GM23338 (cell line): ENCODE measurements around the gene PSKH1. TPM values are rescaled to one million over a fixed set of nuclear protein-coding genes. Genes with fewer than 3 reads are reported as not detected.

Experiments
- ATAC-seq: fragments of 200-7000 bp; cut with Tn5 transposase; 3 replicates; pipeline ENCODE4 v1.9.1; 2020
- DNase-seq: peaks from one replicate; pipeline ENCODE4 v3.0.0-alpha.2; 2015; ENCODE audit warnings: low spot score
- H2AFZ ChIP-seq: fragments of 200-600 bp; sonication (generic); 2 replicates; pipeline ENCODE4 v1.8.0; 2016; ENCODE audit warnings: antibody characterized with exemption, mild to moderate bottlenecking, moderate library complexity
- H3F3A ChIP-seq: fragments of 200-600 bp; sonication (generic); replicated peaks from 2 replicates; pipeline ENCODE4 v1.8.0; 2017; ENCODE audit warnings: antibody characterized with exemption, mixed run types, low read depth
- H3K27ac ChIP-seq: fragments of 200-600 bp; sonication (generic); 2 replicates; pipeline ENCODE4 v1.6.1; 2016; ENCODE audit warnings: low read depth
- H3K27me3 ChIP-seq: fragments of 200-600 bp; sonication (generic); 2 replicates; pipeline ENCODE4 v1.8.0; 2016; ENCODE audit warnings: mild to moderate bottlenecking, mixed run types, moderate library complexity; ENCODE audit not compliant: insufficient read depth
- H3K36me3 ChIP-seq: fragments of 200-600 bp; sonication (generic); 2 replicates; pipeline ENCODE4 v1.8.0; 2016; ENCODE audit warnings: mild to moderate bottlenecking; ENCODE audit not compliant: insufficient read depth
- H3K4me1 ChIP-seq: fragments of 200-600 bp; sonication (generic); 2 replicates; pipeline ENCODE4 v1.8.0; 2016; ENCODE audit warnings: mild to moderate bottlenecking, moderate library complexity; ENCODE audit not compliant: insufficient read depth
- H3K4me2 ChIP-seq: fragments of 200-600 bp; sonication (generic); 2 replicates; pipeline ENCODE4 v1.7.1; 2017; ENCODE audit warnings: mixed run types
- H3K4me3 ChIP-seq: fragments of 200-600 bp; sonication (generic); 2 replicates; pipeline ENCODE4 v1.6.1; 2016; ENCODE audit warnings: mixed run types
- H3K79me2 ChIP-seq: fragments of 200-600 bp; sonication (generic); replicated peaks from 2 replicates; pipeline ENCODE4 v1.8.0; 2017; ENCODE audit warnings: mild to moderate bottlenecking; ENCODE audit not compliant: insufficient read depth
- H3K9me2 ChIP-seq: fragments of 200-600 bp; sonication (generic); 2 replicates; pipeline ENCODE4 v1.8.0; 2017; ENCODE audit not compliant: insufficient read depth
- H4K20me1 ChIP-seq: fragments of 200-600 bp; sonication (generic); replicated peaks from 2 replicates; pipeline ENCODE4 v1.8.0; 2017; ENCODE audit warnings: mild to moderate bottlenecking; ENCODE audit not compliant: insufficient read depth
- H3K27ac Mint-ChIP-seq: 2 replicates; pipeline ENCODE4 v1.8.0; 2020; ENCODE audit warnings: inconsistent platforms, mild to moderate bottlenecking, moderate library complexity, mixed read lengths
- H3K27me3 Mint-ChIP-seq: 3 replicates; pipeline ENCODE4 v1.8.0; 2022; ENCODE audit warnings: low read depth, mild to moderate bottlenecking, moderate library complexity, mixed read lengths, inconsistent platforms; ENCODE audit not compliant: insufficient read depth, poor library complexity
- H3K36me3 Mint-ChIP-seq: 3 replicates; pipeline ENCODE4 v1.8.0; 2021; ENCODE audit warnings: low read depth, mild to moderate bottlenecking, inconsistent platforms, moderate library complexity, mixed read lengths
- H3K4me1 Mint-ChIP-seq: 3 replicates; pipeline ENCODE4 v1.8.0; 2020; ENCODE audit warnings: mild to moderate bottlenecking, inconsistent platforms, mixed read lengths
- H3K4me3 Mint-ChIP-seq: 3 replicates; pipeline ENCODE4 v1.8.0; 2021; ENCODE audit warnings: moderate library complexity, mild to moderate bottlenecking, inconsistent platforms, mixed read lengths
- H3K9me3 Mint-ChIP-seq: 3 replicates; pipeline ENCODE4 v1.8.0; 2020; ENCODE audit warnings: moderate library complexity, mild to moderate bottlenecking, inconsistent platforms, mixed read lengths
- CREB1 ChIP-seq: fragments of 250-450 bp; sonication (Bioruptor Pico); IDR thresholded peaks from 2 replicates; pipeline ENCODE4 v1.5.0; 2020; ENCODE audit warnings: low read depth, mild to moderate bottlenecking, moderate library complexity
- EZH2 ChIP-seq: fragments of 200-600 bp; sonication (generic); IDR thresholded peaks from one replicate; pipeline ENCODE4 v1.8.0; 2017; ENCODE audit warnings: antibody characterized with exemption, mild to moderate bottlenecking, low read depth; ENCODE audit not compliant: unreplicated experiment
- JUNB ChIP-seq: IDR thresholded peaks from one replicate; pipeline ENCODE4 v1.6.1; 2016; ENCODE audit warnings: antibody characterized with exemption; ENCODE audit not compliant: unreplicated experiment
- NANOG ChIP-seq: IDR thresholded peaks from 2 replicates; pipeline ENCODE4 v1.6.1; 2016; ENCODE audit warnings: antibody characterized with exemption, borderline replicate concordance
- STAT1 ChIP-seq: IDR thresholded peaks from one replicate; pipeline ENCODE4 v1.6.1; 2016; ENCODE audit warnings: antibody characterized with exemption; ENCODE audit not compliant: unreplicated experiment
- ZNF114 ChIP-seq: fragments of 250-450 bp; sonication (Bioruptor Pico); IDR thresholded peaks from 2 replicates; pipeline ENCODE4 v1.5.0; 2020; ENCODE audit warnings: mild to moderate bottlenecking, moderate library complexity
- ZNF331 ChIP-seq: fragments of 250-450 bp; sonication (Bioruptor Pico); IDR thresholded peaks from 2 replicates; pipeline ENCODE4 v1.5.0; 2020; ENCODE audit warnings: low read depth, mild to moderate bottlenecking, moderate library complexity
- polyA plus RNA-seq: library from polyadenylated mRNA; unstranded; fragments of >200 nt; fragmentation: Nextera tagmentation; extraction: Ambion mirVana; gene quantifications from 2 replicates; pipeline ENCODE4 v1.2.1, GENCODE V29; 2016
- total RNA-seq: library from RNA; depleted of rRNA; stranded (reverse); fragments of >200 nt; shearing (Covaris generic); gene quantifications from 2 replicates; pipeline ENCODE4 v1.2.3, GENCODE V29; 2014
- TF ChIP-seq, protein P1 (sequence below), 2 experiments: fragments of 200-600 bp in 1 of 2; sonication (generic) in 1 of 2; conservative IDR thresholded peaks; 2 replicates each; pipeline versions ENCODE4 v1.5.1 to v1.6.1; 2016 to 2017; ENCODE audit warnings: antibody characterized with exemption in 2 of 2, low read depth in 2 of 2, mild to moderate bottlenecking in 2 of 2, moderate library complexity in 1 of 2
- TF ChIP-seq, protein P2 (sequence below): fragments of 250-450 bp; sonication (Bioruptor Pico); IDR thresholded peaks from 2 replicates; pipeline ENCODE4 v1.5.0; 2020; ENCODE audit warnings: mild to moderate bottlenecking, moderate library complexity

PSKH1 gene
- total and polyA plus RNA-seq, 2 experiments from 2014 or later: 14.3 to 23.9 TPM

DNA sequence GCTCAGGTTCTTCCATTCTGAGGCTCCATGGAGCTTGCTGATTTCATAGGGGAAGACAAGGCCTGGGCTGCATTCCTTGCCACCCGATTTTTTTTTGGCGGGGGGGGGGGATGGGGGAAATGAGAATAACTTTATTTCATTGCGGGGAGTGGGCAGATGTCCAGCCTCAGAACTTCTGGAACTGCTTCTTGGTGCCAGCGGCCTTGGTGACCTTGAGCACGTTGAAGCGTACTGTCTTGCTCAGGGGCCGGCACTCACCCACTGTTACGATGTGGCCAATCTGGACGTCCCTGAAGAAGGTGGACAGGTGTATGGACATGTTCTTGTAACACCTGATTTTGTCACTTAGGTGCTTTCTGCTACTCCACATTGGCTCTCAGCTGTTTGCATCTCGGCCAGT, 37.3 kb upstream of the PSKH1 start (continued):
- no peak for TF ChIP-seq NANOG
- no peak for TF ChIP-seq ZNF331 (CRISPR knock-in tag)

DNA sequence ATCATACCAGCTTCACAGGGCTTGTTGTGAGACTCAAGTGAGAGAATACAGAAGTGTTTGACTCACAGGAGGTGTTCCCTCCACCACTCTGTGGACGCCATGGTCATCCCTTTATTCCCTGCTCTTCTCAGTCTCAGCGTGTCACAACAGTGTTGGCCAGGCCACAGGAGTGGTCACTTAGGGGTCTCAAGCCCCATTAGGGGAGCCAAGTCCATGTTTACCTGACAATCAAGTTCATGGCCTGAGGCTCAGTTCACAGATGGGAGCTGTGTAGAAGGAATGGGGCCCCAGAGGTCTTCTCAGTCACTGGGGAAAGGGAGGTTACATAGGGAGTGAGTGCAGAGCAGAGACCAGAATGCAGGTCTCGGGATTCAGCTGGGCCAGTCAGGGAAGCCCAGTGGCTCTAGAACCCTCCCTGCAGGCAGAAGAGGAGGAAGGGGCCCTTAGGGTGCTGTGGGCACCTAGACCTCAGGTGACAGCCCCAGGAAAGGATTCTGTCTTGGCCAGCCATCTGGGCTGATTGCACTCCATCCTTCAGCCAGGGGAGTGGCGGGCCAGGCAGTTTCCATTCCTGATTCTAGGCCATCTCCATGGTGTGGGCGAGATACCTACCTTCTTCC, 36.0 kb upstream of the PSKH1 start:
- H3K4me3 ChIP-seq: no peak overlapping the region
- H3K79me2 ChIP-seq: peaks cover 100% of the 10 kb centered on the region
- H2AFZ ChIP-seq: no peak overlapping the region
- ATAC-seq (no peak), DNase-seq (no peak)
- Mint-ChIP-seq H3K36me3 (peaks cover 33% of the 10 kb centered on the region), H3K4me1 (peaks cover 36% of the 10 kb centered on the region), H3K27ac (peak overlapping the region; percentile 75), H3K9me3 (no peaks in the 10 kb centered on the region), H3K4me3 (peak overlapping the region; percentile 10; the same call in 1 of the 3 replicates), H3K27me3 (peaks cover 4% of the 10 kb centered on the region)
- no peaks in the 10 kb centered on the region for H3K9me2 ChIP-seq
- H3K4me2 ChIP-seq: peak overlapping the region; percentile 23; the same call in 1 of the 2 replicates
- TF ChIP-seq EZH2 (no peak), STAT1 (no peak)
- TF ChIP-seq, protein P1, sequence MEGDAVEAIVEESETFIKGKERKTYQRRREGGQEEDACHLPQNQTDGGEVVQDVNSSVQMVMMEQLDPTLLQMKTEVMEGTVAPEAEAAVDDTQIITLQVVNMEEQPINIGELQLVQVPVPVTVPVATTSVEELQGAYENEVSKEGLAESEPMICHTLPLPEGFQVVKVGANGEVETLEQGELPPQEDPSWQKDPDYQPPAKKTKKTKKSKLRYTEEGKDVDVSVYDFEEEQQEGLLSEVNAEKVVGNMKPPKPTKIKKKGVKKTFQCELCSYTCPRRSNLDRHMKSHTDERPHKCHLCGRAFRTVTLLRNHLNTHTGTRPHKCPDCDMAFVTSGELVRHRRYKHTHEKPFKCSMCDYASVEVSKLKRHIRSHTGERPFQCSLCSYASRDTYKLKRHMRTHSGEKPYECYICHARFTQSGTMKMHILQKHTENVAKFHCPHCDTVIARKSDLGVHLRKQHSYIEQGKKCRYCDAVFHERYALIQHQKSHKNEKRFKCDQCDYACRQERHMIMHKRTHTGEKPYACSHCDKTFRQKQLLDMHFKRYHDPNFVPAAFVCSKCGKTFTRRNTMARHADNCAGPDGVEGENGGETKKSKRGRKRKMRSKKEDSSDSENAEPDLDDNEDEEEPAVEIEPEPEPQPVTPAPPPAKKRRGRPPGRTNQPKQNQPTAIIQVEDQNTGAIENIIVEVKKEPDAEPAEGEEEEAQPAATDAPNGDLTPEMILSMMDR (conservative IDR thresholded peaks at IDR 0.05; ENCODE audit: low read depth in 2 of 2): no peak
- H3K36me3 ChIP-seq: 0 out of 2 replicates have a peak, but pooled peaks cover 2% of the 10 kb centered on the region
- H3F3A ChIP-seq: no peaks in the 10 kb centered on the region; the same call in 1 of the 2 replicates
- peaks cover 79% of the 10 kb centered on the region for H4K20me1 ChIP-seq
- peak overlapping the region; percentile 75 for H3K27ac ChIP-seq
- peaks cover 18% of the 10 kb centered on the region for H3K4me1 ChIP-seq
- no peaks in the 10 kb centered on the region for H3K27me3 ChIP-seq

DNA sequence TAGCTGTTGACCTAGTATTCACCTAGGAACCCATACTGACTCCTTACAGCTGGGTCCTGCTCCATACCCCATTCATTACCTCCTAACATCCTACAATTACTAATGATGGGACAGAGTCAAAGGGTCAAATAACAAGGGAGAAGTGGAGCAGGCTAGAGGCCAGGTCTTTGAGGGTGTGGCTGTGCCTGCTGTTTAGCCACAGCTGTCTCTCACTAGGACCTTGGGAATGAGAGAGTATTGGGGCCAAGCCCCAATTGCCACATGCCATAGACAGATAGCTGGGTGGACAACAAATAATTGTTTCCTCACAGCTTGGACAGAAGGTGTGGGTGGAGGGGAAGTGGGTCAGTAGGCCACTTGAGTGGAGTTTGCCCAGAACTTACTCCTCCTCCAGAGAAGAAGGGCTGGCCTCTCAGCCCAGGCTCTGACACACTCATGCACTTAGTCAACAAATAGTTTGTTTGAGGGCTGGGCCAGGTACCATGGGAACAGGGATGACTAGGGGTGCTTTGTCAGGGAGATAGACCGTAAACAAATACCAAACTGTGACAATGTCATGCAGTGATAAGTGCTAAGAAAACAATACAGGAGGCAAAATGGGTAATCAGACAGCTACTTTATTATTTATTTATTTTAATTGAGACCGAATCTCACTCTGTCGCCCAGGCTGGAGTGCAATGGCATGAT, 35.4 kb upstream of the PSKH1 start:
- Histone ChIP-seq H3K27me3 (no peaks in the 10 kb centered on the region), H3K4me1 (peaks cover 18% of the 10 kb centered on the region), H2AFZ (no peak overlapping the region), H3K4me3 (no peak overlapping the region), H3K79me2 (peaks cover 100% of the 10 kb centered on the region), H3F3A (no peaks in the 10 kb centered on the region; the same call in 1 of the 2 replicates), H3K36me3 (0 out of 2 replicates have a peak, but pooled peaks cover 2% of the 10 kb centered on the region), H3K4me2 (0 out of 2 replicates have a peak overlapping the region, but pooled peaks have one; percentile 23), H4K20me1 (peaks cover 73% of the 10 kb centered on the region), H3K9me2 (no peaks in the 10 kb centered on the region), H3K27ac (peak overlapping the region; percentile 75; the same call in 1 of the 2 replicates)
- peak overlapping the region; percentile 18; the same call in 2 of the 3 replicates for H3K4me3 Mint-ChIP-seq
- ATAC-seq (peak; percentile 93), DNase-seq (peak; percentile 86)
- H3K4me1 Mint-ChIP-seq: peaks cover 36% of the 10 kb centered on the region
- peaks cover 33% of the 10 kb centered on the region for H3K36me3 Mint-ChIP-seq
- peak overlapping the region; percentile 69; the same call in 1 of the 2 replicates for H3K27ac Mint-ChIP-seq
- peaks cover 4% of the 10 kb centered on the region for H3K27me3 Mint-ChIP-seq
- no peaks in the 10 kb centered on the region for H3K9me3 Mint-ChIP-seq
- TF ChIP-seq, protein P2, sequence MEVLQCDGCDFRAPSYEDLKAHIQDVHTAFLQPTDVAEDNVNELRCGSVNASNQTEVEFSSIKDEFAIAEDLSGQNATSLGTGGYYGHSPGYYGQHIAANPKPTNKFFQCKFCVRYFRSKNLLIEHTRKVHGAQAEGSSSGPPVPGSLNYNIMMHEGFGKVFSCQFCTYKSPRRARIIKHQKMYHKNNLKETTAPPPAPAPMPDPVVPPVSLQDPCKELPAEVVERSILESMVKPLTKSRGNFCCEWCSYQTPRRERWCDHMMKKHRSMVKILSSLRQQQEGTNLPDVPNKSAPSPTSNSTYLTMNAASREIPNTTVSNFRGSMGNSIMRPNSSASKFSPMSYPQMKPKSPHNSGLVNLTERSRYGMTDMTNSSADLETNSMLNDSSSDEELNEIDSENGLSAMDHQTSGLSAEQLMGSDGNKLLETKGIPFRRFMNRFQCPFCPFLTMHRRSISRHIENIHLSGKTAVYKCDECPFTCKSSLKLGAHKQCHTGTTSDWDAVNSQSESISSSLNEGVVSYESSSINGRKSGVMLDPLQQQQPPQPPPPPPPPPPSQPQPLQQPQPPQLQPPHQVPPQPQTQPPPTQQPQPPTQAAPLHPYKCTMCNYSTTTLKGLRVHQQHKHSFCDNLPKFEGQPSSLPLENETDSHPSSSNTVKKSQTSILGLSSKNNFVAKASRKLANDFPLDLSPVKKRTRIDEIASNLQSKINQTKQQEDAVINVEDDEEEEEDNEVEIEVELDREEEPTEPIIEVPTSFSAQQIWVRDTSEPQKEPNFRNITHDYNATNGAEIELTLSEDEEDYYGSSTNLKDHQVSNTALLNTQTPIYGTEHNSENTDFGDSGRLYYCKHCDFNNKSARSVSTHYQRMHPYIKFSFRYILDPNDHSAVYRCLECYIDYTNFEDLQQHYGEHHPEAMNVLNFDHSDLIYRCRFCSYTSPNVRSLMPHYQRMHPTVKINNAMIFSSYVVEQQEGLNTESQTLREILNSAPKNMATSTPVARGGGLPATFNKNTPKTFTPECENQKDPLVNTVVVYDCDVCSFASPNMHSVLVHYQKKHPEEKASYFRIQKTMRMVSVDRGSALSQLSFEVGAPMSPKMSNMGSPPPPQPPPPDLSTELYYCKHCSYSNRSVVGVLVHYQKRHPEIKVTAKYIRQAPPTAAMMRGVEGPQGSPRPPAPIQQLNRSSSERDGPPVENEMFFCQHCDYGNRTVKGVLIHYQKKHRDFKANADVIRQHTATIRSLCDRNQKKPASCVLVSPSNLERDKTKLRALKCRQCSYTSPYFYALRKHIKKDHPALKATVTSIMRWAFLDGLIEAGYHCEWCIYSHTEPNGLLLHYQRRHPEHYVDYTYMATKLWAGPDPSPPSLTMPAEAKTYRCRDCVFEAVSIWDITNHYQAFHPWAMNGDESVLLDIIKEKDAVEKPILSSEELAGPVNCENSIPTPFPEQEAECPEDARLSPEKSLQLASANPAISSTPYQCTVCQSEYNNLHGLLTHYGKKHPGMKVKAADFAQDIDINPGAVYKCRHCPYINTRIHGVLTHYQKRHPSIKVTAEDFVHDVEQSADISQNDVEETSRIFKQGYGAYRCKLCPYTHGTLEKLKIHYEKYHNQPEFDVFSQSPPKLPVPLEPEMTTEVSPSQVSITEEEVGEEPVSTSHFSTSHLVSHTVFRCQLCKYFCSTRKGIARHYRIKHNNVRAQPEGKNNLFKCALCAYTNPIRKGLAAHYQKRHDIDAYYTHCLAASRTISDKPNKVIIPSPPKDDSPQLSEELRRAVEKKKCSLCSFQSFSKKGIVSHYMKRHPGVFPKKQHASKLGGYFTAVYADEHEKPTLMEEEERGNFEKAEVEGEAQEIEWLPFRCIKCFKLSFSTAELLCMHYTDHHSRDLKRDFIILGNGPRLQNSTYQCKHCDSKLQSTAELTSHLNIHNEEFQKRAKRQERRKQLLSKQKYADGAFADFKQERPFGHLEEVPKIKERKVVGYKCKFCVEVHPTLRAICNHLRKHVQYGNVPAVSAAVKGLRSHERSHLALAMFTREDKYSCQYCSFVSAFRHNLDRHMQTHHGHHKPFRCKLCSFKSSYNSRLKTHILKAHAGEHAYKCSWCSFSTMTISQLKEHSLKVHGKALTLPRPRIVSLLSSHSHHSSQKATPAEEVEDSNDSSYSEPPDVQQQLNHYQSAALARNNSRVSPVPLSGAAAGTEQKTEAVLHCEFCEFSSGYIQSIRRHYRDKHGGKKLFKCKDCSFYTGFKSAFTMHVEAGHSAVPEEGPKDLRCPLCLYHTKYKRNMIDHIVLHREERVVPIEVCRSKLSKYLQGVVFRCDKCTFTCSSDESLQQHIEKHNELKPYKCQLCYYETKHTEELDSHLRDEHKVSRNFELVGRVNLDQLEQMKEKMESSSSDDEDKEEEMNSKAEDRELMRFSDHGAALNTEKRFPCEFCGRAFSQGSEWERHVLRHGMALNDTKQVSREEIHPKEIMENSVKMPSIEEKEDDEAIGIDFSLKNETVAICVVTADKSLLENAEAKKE (CRISPR knock-in tag): no peak
- TF ChIP-seq JUNB: no peak
- TF ChIP-seq CREB1 (CRISPR knock-in tag): no peak
- TF ChIP-seq STAT1: no peak
- no peak for TF ChIP-seq ZNF114 (CRISPR knock-in tag)
